ENCODE data around the gene IL10RA.

Gene IL10RA

GRCh38 chr11:117950993-117951961 lies 34.9 kb upstream of the IL10RA start:
- TF ChIP-seq CTCF (IDR thresholded peaks at IDR 0.05; ENCODE audit: low read depth, low read length) = no peak
- DNase-seq (ENCODE audit: extremely low read depth, low read depth) = no peak

- no peak for TF ChIP-seq CTCF (IDR thresholded peaks at IDR 0.05; ENCODE audit: low read depth, low read length)
- DNase-seq (ENCODE audit: extremely low read depth, low read depth) = no peak
Measured at GRCh38 chr11:117953024-117953671, 33.0 kb upstream of the IL10RA start.

DNA sequence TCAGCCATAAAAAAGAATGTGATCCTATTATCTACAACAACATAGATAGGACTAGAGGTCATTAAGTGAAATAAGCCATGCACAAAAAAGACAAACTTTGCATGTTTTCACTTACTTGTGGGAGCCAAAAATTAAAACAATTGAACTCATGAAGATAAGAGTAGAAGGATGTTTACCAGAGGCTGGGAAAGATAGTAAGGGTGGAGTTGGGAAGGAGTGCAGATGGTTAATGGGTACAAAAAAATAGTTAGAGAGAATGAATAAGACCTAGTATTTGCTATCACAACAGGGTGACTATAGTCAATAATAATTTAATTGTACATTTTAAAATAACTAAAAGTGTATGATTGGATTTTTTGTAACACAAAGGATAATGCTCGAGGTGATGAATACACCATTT lies 27.2 kb upstream of the IL10RA start:
- TF ChIP-seq CTCF (IDR thresholded peaks at IDR 0.05; ENCODE audit: low read depth, low read length) = no peak
- no peak for DNase-seq (ENCODE audit: extremely low read depth, low read depth)

GRCh38 chr11:117959438-117960149 lies 26.6 kb upstream of the IL10RA start:
- TF ChIP-seq CTCF (IDR thresholded peaks at IDR 0.05; ENCODE audit: low read depth, low read length) = no peak
- no peak for DNase-seq (ENCODE audit: extremely low read depth, low read depth)

- no peak for TF ChIP-seq CTCF (IDR thresholded peaks at IDR 0.05; ENCODE audit: low read depth, low read length)
- no peak for DNase-seq (ENCODE audit: extremely low read depth, low read depth)
Measured at GRCh38 chr11:117960406-117960805, 25.8 kb upstream of the IL10RA start.

GRCh38 chr11:117961896-117962295 lies 24.3 kb upstream of the IL10RA start:
- TF ChIP-seq CTCF (IDR thresholded peaks at IDR 0.05; ENCODE audit: low read depth, low read length) = no peak

More at GRCh38 chr11:117961896-117962295, 24.3 kb upstream of the IL10RA start:
- DNase-seq (ENCODE audit: extremely low read depth, low read depth) = no peak

Measured in AG09319 (cell line).